Chondrocyte (in vitro differentiated cells): ENCODE data around the gene BCAM. TPM values are rescaled to one million over a fixed set of nuclear protein-coding genes. Genes with fewer than 3 reads are reported as not detected.
"Not testable (repeated sequence)": the region's sequence is repeated elsewhere in the genome, so short reads cannot be mapped to it uniquely, and the experiment has no call there.

Experiments
- DNase-seq: peaks from one replicate; pipeline ENCODE4 v3.0.0; 2021; ENCODE audit warnings: mixed read lengths, low spot score
- H3K27ac Mint-ChIP-seq: one replicate; pipeline ENCODE4 v1.8.0; 2021; ENCODE audit warnings: mild to moderate bottlenecking, moderate library complexity, mixed read lengths; ENCODE audit not compliant: unreplicated experiment
- H3K27me3 Mint-ChIP-seq: 2 replicates; pipeline ENCODE4 v1.8.0; 2021; ENCODE audit warnings: low read depth, mixed read lengths
- H3K36me3 Mint-ChIP-seq: 2 replicates; pipeline ENCODE4 v1.8.0; 2021; ENCODE audit warnings: low read depth, mixed read lengths
- H3K4me1 Mint-ChIP-seq: 2 replicates; pipeline ENCODE4 v1.8.0; 2021; ENCODE audit warnings: low read depth, mild to moderate bottlenecking, mixed read lengths
- H3K4me3 Mint-ChIP-seq: one replicate; pipeline ENCODE4 v1.8.0; 2021; ENCODE audit warnings: mild to moderate bottlenecking, moderate library complexity, mixed read lengths; ENCODE audit not compliant: unreplicated experiment
- H3K9me3 Mint-ChIP-seq: 2 replicates; pipeline ENCODE4 v1.8.0; 2021; ENCODE audit warnings: low read depth, mixed read lengths
- total RNA-seq: library from RNA; stranded (reverse); gene quantifications from 3 replicates; pipeline ENCODE4 v1.2.1, GENCODE V29; 2021
- TF ChIP-seq, protein P1 (sequence below): fragments of 200-600 bp; sonication (generic); IDR thresholded peaks from 2 replicates; pipeline ENCODE4 v1.5.0; 2021; ENCODE audit warnings: antibody characterized with exemption, mild to moderate bottlenecking, moderate library complexity

Gene BCAM
- total RNA-seq, 1 donor from 2014 or later = 15.1 TPM

DNA sequence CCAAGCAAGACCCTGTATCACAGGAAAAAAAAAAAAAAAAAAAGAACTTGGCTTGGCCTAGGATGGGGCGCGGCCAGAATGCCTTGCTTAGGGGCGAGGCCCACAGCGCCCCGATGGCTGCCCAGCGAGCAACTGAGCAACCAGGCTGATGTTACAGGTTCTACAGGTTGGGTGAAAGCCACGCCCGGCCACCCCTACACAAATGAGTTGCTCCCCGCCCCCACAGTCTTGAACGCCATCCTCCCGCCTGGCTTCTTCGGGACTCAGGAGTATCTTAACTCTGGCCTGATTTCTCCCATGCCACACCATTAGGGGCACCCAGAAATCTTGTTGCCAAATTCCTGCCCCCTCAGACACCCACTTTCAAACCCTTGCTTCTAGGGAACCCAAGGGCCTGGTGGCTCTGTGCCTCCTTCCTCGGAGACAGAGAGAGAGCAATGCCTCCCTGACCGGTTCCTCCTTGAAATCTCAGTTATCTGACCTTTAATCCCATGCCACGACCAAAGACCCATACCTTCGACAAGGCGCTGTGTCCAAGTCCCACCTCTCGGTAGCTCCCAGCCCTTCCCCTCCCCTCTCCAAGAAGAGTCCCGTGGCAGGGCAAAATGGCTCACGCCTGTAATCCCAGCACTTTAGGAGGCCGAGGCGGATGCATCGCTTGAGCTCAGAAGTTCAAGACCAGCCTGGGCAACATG is 32.4 kb upstream of the BCAM start:
- H3K36me3 Mint-ChIP-seq = no peaks in the 10 kb centered on the region
- no peak overlapping the region for H3K4me3 Mint-ChIP-seq
- DNase-seq = no peak
- no peaks in the 10 kb centered on the region for H3K9me3 Mint-ChIP-seq
- H3K27me3 Mint-ChIP-seq = no peaks in the 10 kb centered on the region
- H3K27ac Mint-ChIP-seq = no peak overlapping the region
- TF ChIP-seq, protein P1, sequence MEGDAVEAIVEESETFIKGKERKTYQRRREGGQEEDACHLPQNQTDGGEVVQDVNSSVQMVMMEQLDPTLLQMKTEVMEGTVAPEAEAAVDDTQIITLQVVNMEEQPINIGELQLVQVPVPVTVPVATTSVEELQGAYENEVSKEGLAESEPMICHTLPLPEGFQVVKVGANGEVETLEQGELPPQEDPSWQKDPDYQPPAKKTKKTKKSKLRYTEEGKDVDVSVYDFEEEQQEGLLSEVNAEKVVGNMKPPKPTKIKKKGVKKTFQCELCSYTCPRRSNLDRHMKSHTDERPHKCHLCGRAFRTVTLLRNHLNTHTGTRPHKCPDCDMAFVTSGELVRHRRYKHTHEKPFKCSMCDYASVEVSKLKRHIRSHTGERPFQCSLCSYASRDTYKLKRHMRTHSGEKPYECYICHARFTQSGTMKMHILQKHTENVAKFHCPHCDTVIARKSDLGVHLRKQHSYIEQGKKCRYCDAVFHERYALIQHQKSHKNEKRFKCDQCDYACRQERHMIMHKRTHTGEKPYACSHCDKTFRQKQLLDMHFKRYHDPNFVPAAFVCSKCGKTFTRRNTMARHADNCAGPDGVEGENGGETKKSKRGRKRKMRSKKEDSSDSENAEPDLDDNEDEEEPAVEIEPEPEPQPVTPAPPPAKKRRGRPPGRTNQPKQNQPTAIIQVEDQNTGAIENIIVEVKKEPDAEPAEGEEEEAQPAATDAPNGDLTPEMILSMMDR = no peak
- peaks cover 4% of the 10 kb centered on the region for H3K4me1 Mint-ChIP-seq

DNA sequence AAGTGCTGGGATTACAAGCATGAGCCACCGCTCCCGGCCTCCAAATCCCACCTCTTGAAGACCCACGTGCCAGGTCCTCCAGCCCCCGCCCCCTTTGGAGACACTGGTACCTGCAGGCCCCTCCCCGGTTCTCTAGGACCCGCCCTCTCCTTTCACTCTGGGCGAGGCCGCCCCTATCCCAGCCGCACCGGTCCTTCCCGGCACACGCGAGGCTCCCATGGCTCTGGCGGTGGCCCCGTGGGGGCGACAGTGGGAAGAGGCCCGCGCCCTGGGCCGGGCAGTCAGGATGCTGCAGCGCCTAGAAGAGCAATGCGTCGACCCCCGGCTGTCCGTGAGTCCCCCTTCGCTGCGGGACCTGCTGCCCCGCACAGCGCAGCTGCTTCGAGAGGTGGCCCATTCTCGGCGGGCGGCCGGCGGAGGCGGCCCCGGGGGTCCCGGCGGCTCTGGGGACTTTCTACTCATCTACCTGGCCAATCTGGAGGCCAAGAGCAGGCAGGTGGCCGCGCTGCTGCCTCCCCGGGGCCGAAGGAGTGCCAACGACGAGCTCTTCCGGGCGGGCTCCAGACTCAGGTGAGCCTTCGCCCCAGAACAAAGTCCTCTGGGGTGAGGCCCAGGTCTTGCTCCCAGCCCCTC is 31.1 kb upstream of the BCAM start, which contains the start of gene CBLC:
TSS of gene CBLC (plus strand) at position 176 of the 633 bp plus-strand sequence. CDS start at position 218, 42 bp downstream.
- peaks cover 4% of the 10 kb centered on the region for H3K4me1 Mint-ChIP-seq
- no peaks in the 10 kb centered on the region for H3K27me3 Mint-ChIP-seq
- no peaks in the 10 kb centered on the region for H3K36me3 Mint-ChIP-seq
- TF ChIP-seq, protein P1 = peak; percentile 20
- H3K27ac Mint-ChIP-seq = no peak within 1 kb of the TSS
- H3K4me3 Mint-ChIP-seq = no peak within 1 kb of the TSS
- no peak for DNase-seq
- H3K9me3 Mint-ChIP-seq = no peaks in the 10 kb centered on the region

DNA sequence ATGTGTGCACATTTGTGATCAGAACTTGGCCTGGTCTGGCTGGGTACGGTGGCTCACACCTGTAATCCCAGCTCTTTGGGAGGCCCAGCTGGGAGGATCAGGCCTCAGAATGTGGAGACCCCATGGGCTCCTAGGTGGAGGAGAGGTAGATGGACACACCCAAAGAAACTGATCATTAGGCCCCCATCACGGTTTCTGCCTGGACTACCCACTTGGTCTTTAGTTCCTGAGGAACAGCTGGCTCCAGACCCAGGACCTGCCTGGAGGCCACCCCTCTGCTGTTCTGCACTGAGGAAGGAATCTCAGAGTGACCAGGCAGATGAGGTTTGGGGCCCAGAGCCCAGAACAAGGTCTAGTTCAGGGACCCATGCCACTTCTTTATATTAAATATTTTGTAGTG is 29.8 kb upstream of the BCAM start:
- DNase-seq = no peak
- Mint-ChIP-seq H3K27ac (no peak overlapping the region), H3K4me1 (peaks cover 3% of the 10 kb centered on the region), H3K27me3 (peaks cover under 1% of the 10 kb centered on the region), H3K36me3 (no peaks in the 10 kb centered on the region), H3K9me3 (no peaks in the 10 kb centered on the region), H3K4me3 (no peak overlapping the region)
- TF ChIP-seq, protein P1 = no peak

DNA sequence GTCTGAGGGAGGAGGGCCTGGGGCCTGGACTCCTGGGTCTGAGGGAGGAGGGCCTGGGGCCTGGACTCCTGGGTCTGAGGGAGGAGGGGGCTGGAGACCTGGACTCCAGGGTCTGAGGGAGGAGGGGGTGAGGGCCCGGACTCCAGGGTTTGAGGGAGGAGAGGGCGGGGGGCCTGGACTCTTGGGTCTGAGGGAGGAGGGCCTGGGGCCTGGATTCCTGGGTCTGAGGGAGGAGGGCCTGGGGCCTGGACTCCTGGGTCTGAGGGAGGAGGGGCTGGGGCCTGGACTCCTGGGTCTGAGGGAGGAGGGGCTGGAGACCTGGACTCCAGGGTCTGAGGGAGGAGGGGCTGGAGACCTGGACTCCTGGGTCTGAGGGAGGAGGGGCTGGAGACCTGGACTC is 27.2 kb upstream of the BCAM start:
- not testable (repeated sequence) for H3K9me3 Mint-ChIP-seq, H3K36me3 Mint-ChIP-seq, H3K27me3 Mint-ChIP-seq, H3K4me3 Mint-ChIP-seq, DNase-seq, H3K4me1 Mint-ChIP-seq, H3K27ac Mint-ChIP-seq

DNA sequence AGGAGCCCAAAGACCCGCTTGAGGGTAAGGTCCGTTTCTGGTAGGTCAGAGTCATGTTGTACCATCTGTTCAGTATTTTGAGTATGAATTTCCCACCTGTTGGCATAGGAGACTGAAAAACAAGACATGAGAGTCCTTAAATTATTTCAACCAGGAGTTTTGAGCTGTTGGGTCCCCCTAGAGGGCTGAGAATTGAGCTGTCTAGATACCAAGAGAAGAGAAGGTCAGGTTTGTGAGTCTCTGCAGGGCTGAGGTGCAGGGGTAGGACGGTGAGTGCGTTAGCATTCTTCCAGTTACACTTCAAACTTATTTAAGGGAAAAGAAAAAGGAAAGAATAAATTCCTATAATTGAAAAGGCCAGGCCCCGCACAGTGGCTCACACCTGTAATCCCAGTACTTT is 26.2 kb upstream of the BCAM start:
- peaks cover 6% of the 10 kb centered on the region for H3K4me1 Mint-ChIP-seq
- H3K36me3 Mint-ChIP-seq = no peaks in the 10 kb centered on the region
- TF ChIP-seq, protein P1 = peak; percentile 29
- H3K27ac Mint-ChIP-seq = no peak overlapping the region
- no peak for DNase-seq
- peaks cover 2% of the 10 kb centered on the region for H3K27me3 Mint-ChIP-seq
- no peak overlapping the region for H3K4me3 Mint-ChIP-seq
- no peaks in the 10 kb centered on the region for H3K9me3 Mint-ChIP-seq
